K562 (cell line): ENCODE measurements around the gene PPT2. TPM values are rescaled to one million over a fixed set of nuclear protein-coding genes. Genes with fewer than 3 reads are reported as not detected.
A peak's percentile ranks its signal among the peaks of the same experiment; 100 is the strongest.

Experiments used
- ARID2 ChIP-seq: fragments of 450-650 bp; IDR thresholded peaks from 2 replicates; pipeline ENCODE4 v1.6.1; 2017; ENCODE audit warnings: antibody characterized with exemption, mild to moderate bottlenecking
- HNRNPK ChIP-seq: fragments of 200-400 bp; formaldehyde crosslinking; IDR thresholded peaks from one replicate; pipeline ENCODE4 v1.6.1; 2018; ENCODE audit warnings: mild to moderate bottlenecking, low read depth, low read length; ENCODE audit not compliant: poor library complexity, severe bottlenecking
- MAFK ChIP-seq: IDR thresholded peaks from 2 replicates; pipeline ENCODE4 v1.6.1; 2011; ENCODE audit warnings: low read length, improper control_type of control experiment
- MEF2D ChIP-seq: conservative IDR thresholded peaks from 2 replicates; pipeline ENCODE4 v1.6.1; 2016; ENCODE audit warnings: low read depth, missing genetic modification characterization, missing compliant biosample characterization
- PHB ChIP-seq: fragments of 250-450 bp; sonication (Bioruptor Pico); IDR thresholded peaks from 2 replicates; pipeline ENCODE4 v1.5.0; 2021
- RBM39 ChIP-seq: fragments of 200-400 bp; formaldehyde crosslinking; optimal IDR thresholded peaks from 2 replicates; pipeline ENCODE3; 2018; ENCODE audit warnings: low read depth, low read length
- RUNX1 ChIP-seq: sonication (generic); IDR thresholded peaks from 2 replicates; pipeline ENCODE4 v1.6.1; 2016; ENCODE audit warnings: antibody characterized with exemption, low read depth
- SUPT5H ChIP-seq: fragments of 450-650 bp; IDR thresholded peaks from 2 replicates; pipeline ENCODE4 v1.6.1; 2016
- ZSCAN29 ChIP-seq: fragments of 450-650 bp; IDR thresholded peaks from 2 replicates; pipeline ENCODE4 v1.6.1; 2017
- polyA plus RNA-seq, 8 experiments: library from polyadenylated mRNA; depleted of rRNA in 4 of 8; stranded (reverse) in 5 of 8; unstranded in 3 of 8; fragments of >200 nt; fragmentation: Nextera tagmentation in 2 of 8; fragmentation: Illumina TruSeq in 1 of 8; extraction: Ambion mirVana in 2 of 8; extraction: Trizol in 1 of 8; gene quantifications; 2 replicates each; pipeline versions ENCODE4 v1.2.1 to v1.2.3, GENCODE V29; 2011 to 2014; ENCODE audit warnings: inconsistent platforms in 1 of 8, missing spikeins in 1 of 8
- total RNA-seq, 7 experiments: library from RNA; depleted of rRNA in 6 of 7; stranded (reverse); fragments of >200 nt in 6 of 7; fragmentation: Illumina TruSeq in 2 of 7; extraction: Trizol in 2 of 7; gene quantifications; 2 replicates each; pipeline versions ENCODE4 v1.2.1 to v1.2.3, GENCODE V29; 2011 to 2021; ENCODE audit warnings: low replicate concordance in 1 of 7
- TF ChIP-seq, protein P1 (sequence below): fragments of 450-650 bp; conservative IDR thresholded peaks from 2 replicates; pipeline ENCODE4 v1.6.1; 2016; ENCODE audit warnings: missing genetic modification characterization, low read depth, mild to moderate bottlenecking, control low read depth, missing compliant biosample characterization
- TF ChIP-seq, protein P2 (sequence below): fragments of 200-400 bp; formaldehyde crosslinking; IDR thresholded peaks from 2 replicates; pipeline ENCODE4 v1.6.1; 2017; ENCODE audit warnings: mild to moderate bottlenecking, low read depth, low read length, moderate library complexity
- TF ChIP-seq, protein P3 (sequence below): IDR thresholded peaks from 2 replicates; pipeline ENCODE4 v1.6.1; 2011; ENCODE audit not compliant: insufficient read length; ENCODE audit errors: extremely low read depth
- TF ChIP-seq, protein P4 (sequence below), 2 experiments: fragments of 150-350 bp in 1 of 2; IDR thresholded peaks; 2 replicates each; pipeline ENCODE4 v1.6.1; 2012 to 2016; ENCODE audit warnings: low read depth in 2 of 2, low read length in 2 of 2, mild to moderate bottlenecking in 1 of 2, moderate library complexity in 1 of 2
- TF ChIP-seq, protein P5 (sequence below): fragments of 250-450 bp; sonication (Bioruptor Pico); IDR thresholded peaks from 2 replicates; pipeline ENCODE4 v1.4.0; 2020; ENCODE audit warnings: borderline replicate concordance
- TF ChIP-seq, protein P6 (sequence below): fragments of 450-650 bp; formaldehyde crosslinking; conservative IDR thresholded peaks from 2 replicates; pipeline ENCODE4 v1.4.0; 2022; ENCODE audit warnings: mild to moderate bottlenecking, missing genetic modification characterization

The PPT2 gene
- total and polyA plus RNA-seq, 9 of the 15 experiments (the other 6 are each of a cell fraction or from before 2014, with no cell fraction given), result 27.4 to 98.8 (median 69.9) TPM

DNA sequence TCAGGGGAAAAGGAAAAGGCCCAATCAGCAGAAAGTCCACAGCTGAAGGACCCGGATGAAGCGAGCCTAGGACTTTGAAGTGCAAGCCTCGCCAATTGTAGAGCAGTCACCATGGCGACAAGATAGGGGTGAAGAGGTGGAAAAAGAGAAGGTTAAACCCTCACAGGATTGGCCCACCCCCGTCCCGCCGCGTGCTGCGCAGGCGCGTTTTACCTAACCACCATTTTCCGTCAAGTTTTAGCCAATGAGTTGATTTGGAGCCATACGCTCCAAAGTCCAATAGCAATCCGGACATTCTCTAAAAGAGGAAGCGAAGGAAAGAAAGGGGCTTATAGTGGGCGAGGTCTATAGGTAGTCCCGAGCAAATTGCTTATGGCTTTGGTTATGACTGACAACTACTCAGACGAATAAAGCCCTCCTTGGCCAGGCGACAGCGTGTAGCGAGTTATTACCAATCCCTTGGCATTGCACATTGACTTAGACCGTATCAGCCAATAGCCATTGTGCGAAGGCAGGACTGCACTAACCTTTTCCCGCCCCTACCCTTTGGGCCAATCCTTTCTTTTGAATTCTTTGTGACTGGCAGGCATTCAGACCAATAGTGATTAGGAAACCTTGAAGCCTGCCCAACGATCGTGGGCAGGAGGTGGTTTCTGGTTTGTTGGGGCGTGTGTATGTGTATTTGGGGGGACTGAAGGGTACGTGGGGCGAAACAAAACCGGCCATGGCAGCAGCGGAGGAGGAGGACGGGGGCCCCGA, 24.0 kb downstream of the PPT2 start, which contains the start of gene RNF5 (continued):
- TF ChIP-seq, protein P1, sequence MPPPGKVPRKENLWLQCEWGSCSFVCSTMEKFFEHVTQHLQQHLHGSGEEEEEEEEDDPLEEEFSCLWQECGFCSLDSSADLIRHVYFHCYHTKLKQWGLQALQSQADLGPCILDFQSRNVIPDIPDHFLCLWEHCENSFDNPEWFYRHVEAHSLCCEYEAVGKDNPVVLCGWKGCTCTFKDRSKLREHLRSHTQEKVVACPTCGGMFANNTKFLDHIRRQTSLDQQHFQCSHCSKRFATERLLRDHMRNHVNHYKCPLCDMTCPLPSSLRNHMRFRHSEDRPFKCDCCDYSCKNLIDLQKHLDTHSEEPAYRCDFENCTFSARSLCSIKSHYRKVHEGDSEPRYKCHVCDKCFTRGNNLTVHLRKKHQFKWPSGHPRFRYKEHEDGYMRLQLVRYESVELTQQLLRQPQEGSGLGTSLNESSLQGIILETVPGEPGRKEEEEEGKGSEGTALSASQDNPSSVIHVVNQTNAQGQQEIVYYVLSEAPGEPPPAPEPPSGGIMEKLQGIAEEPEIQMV (tag), result no peak
- no peak for TF ChIP-seq PHB (CRISPR knock-in tag)
- TF ChIP-seq, protein P2, sequence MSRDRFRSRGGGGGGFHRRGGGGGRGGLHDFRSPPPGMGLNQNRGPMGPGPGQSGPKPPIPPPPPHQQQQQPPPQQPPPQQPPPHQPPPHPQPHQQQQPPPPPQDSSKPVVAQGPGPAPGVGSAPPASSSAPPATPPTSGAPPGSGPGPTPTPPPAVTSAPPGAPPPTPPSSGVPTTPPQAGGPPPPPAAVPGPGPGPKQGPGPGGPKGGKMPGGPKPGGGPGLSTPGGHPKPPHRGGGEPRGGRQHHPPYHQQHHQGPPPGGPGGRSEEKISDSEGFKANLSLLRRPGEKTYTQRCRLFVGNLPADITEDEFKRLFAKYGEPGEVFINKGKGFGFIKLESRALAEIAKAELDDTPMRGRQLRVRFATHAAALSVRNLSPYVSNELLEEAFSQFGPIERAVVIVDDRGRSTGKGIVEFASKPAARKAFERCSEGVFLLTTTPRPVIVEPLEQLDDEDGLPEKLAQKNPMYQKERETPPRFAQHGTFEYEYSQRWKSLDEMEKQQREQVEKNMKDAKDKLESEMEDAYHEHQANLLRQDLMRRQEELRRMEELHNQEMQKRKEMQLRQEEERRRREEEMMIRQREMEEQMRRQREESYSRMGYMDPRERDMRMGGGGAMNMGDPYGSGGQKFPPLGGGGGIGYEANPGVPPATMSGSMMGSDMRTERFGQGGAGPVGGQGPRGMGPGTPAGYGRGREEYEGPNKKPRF, result no peak
- TF ChIP-seq, protein P3, sequence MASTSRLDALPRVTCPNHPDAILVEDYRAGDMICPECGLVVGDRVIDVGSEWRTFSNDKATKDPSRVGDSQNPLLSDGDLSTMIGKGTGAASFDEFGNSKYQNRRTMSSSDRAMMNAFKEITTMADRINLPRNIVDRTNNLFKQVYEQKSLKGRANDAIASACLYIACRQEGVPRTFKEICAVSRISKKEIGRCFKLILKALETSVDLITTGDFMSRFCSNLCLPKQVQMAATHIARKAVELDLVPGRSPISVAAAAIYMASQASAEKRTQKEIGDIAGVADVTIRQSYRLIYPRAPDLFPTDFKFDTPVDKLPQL, result no peak
- no peak for TF ChIP-seq MEF2D (tag)
- TF ChIP-seq, protein P4, sequence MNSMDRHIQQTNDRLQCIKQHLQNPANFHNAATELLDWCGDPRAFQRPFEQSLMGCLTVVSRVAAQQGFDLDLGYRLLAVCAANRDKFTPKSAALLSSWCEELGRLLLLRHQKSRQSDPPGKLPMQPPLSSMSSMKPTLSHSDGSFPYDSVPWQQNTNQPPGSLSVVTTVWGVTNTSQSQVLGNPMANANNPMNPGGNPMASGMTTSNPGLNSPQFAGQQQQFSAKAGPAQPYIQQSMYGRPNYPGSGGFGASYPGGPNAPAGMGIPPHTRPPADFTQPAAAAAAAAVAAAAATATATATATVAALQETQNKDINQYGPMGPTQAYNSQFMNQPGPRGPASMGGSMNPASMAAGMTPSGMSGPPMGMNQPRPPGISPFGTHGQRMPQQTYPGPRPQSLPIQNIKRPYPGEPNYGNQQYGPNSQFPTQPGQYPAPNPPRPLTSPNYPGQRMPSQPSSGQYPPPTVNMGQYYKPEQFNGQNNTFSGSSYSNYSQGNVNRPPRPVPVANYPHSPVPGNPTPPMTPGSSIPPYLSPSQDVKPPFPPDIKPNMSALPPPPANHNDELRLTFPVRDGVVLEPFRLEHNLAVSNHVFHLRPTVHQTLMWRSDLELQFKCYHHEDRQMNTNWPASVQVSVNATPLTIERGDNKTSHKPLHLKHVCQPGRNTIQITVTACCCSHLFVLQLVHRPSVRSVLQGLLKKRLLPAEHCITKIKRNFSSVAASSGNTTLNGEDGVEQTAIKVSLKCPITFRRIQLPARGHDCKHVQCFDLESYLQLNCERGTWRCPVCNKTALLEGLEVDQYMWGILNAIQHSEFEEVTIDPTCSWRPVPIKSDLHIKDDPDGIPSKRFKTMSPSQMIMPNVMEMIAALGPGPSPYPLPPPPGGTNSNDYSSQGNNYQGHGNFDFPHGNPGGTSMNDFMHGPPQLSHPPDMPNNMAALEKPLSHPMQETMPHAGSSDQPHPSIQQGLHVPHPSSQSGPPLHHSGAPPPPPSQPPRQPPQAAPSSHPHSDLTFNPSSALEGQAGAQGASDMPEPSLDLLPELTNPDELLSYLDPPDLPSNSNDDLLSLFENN (IDR thresholded peaks at IDR 0.05; ENCODE audit: low read depth in 2 of 2, low read length in 2 of 2), result no peak
- TF ChIP-seq, protein P5, sequence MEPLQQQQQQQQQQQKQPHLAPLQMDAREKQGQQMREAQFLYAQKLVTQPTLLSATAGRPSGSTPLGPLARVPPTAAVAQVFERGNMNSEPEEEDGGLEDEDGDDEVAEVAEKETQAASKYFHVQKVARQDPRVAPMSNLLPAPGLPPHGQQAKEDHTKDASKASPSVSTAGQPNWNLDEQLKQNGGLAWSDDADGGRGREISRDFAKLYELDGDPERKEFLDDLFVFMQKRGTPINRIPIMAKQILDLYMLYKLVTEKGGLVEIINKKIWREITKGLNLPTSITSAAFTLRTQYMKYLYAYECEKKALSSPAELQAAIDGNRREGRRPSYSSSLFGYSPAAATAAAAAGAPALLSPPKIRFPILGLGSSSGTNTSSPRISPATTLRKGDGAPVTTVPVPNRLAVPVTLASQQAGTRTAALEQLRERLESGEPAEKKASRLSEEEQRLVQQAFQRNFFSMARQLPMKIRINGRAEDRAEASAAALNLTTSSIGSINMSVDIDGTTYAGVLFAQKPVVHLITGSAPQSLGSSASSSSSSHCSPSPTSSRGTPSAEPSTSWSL (CRISPR knock-in tag), result no peak
- TF ChIP-seq MAFK, result peak; percentile 97
- TF ChIP-seq ZSCAN29, result no peak
- no peak for TF ChIP-seq RBM39
- TF ChIP-seq SUPT5H, result peak; percentile 78; the same call in 1 of the 2 replicates
- TF ChIP-seq HNRNPK, result no peak
- TF ChIP-seq RUNX1, result no peak
- TF ChIP-seq, protein P6, sequence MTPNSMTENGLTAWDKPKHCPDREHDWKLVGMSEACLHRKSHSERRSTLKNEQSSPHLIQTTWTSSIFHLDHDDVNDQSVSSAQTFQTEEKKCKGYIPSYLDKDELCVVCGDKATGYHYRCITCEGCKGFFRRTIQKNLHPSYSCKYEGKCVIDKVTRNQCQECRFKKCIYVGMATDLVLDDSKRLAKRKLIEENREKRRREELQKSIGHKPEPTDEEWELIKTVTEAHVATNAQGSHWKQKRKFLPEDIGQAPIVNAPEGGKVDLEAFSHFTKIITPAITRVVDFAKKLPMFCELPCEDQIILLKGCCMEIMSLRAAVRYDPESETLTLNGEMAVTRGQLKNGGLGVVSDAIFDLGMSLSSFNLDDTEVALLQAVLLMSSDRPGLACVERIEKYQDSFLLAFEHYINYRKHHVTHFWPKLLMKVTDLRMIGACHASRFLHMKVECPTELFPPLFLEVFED, result no peak
- TF ChIP-seq ARID2, result no peak
